Parathyroid adenoma (tissue), 2 donors: ENCODE measurements around the gene ZNF112.
A peak's percentile ranks its signal among the peaks of the same experiment; 100 is the strongest.

Source experiments
- H2AFZ ChIP-seq: fragments of 300-600 bp; sonication (generic); one replicate; pipeline ENCODE4 v1.7.0; 2017; ENCODE audit warnings: antibody characterized with exemption, mild to moderate bottlenecking
- H3K27ac ChIP-seq: fragments of 300-600 bp; sonication (generic); one replicate; pipeline ENCODE4 v1.7.0; 2017
- H3K27me3 ChIP-seq: fragments of 300-600 bp; sonication (generic); one replicate; pipeline ENCODE4 v1.7.0; 2017; ENCODE audit warnings: low read length; ENCODE audit not compliant: control insufficient read depth, insufficient read depth
- H3K36me3 ChIP-seq: fragments of 300-600 bp; sonication (generic); one replicate; pipeline ENCODE4 v1.7.0; 2017; ENCODE audit warnings: low read length; ENCODE audit not compliant: control insufficient read depth, insufficient read depth
- H3K4me1 ChIP-seq: fragments of 300-600 bp; sonication (generic); one replicate; pipeline ENCODE4 v1.7.0; 2017; ENCODE audit warnings: control low read depth
- H3K4me2 ChIP-seq: fragments of 300-600 bp; sonication (generic); one replicate; pipeline ENCODE4 v1.7.0; 2017; ENCODE audit warnings: low read length
- H3K4me3 ChIP-seq: fragments of 300-600 bp; sonication (generic); one replicate; pipeline ENCODE4 v1.7.0; 2017; ENCODE audit warnings: low read depth, low read length
- H3K79me2 ChIP-seq: fragments of 300-600 bp; sonication (generic); one replicate; pipeline ENCODE4 v1.7.0; 2017; ENCODE audit warnings: control low read depth
- H3K9ac ChIP-seq: fragments of 300-600 bp; sonication (generic); one replicate; pipeline ENCODE4 v1.7.0; 2017; ENCODE audit warnings: mild to moderate bottlenecking
- H3K9me3 ChIP-seq: fragments of 300-600 bp; sonication (generic); one replicate; pipeline ENCODE4 v1.7.0; 2017; ENCODE audit warnings: low read length; ENCODE audit not compliant: control insufficient read depth
- CTCF ChIP-seq: fragments of 300-600 bp; sonication (generic); IDR thresholded peaks from one replicate; pipeline ENCODE4 v1.7.0; 2017; ENCODE audit warnings: antibody characterized with exemption, mild to moderate bottlenecking
- donor health status: primary hyperparathyroidism.

Gene ZNF112

DNA sequence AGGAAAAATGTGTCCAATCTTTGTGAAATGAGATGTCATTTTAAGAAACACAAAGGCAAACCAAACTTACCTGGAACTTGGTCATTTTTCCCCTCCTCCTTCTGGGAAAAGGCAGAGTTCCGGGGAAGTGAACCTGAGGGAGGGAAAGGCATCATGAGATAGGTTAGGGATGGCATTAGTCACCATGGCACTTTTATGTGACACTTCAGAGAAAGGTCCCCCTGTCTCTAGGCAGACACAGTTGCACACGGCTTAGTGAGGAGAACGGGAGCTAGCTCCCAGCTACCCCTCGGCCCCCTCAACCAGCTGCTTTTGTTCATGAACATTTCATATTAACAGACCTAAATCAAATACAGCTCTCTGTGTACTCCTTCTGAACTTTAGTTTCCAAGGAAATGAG lies 53.2 kb downstream of the ZNF112 start:
- Histone ChIP-seq H3K27ac (no peak overlapping the region), H3K27me3 (no peaks in the 10 kb centered on the region), H3K4me2 (peak overlapping the region; percentile 1), H3K9me3 (no peaks in the 10 kb centered on the region), H2AFZ (no peak overlapping the region), H3K79me2 (no peaks in the 10 kb centered on the region), H3K4me3 (no peak overlapping the region), H3K36me3 (no peaks in the 10 kb centered on the region), H3K4me1 (no peaks in the 10 kb centered on the region), H3K9ac (no peak overlapping the region)
- TF ChIP-seq CTCF, result no peak

- TF ChIP-seq CTCF, result no peak
- no peak overlapping the region for H3K4me3 ChIP-seq
- peaks cover 2% of the 10 kb centered on the region for H3K36me3 ChIP-seq
- no peak overlapping the region for H3K9ac ChIP-seq
- H3K27ac ChIP-seq, result no peak overlapping the region
- no peaks in the 10 kb centered on the region for H3K27me3 ChIP-seq
- no peaks in the 10 kb centered on the region for H3K9me3 ChIP-seq
- H2AFZ ChIP-seq, result no peak overlapping the region
- H3K79me2 ChIP-seq, result no peaks in the 10 kb centered on the region
- H3K4me1 ChIP-seq, result no peaks in the 10 kb centered on the region
- H3K4me2 ChIP-seq, result no peak overlapping the region
Observed at GRCh38 chr19:44284968-44285367, 71.5 kb downstream of the ZNF112 start.

DNA sequence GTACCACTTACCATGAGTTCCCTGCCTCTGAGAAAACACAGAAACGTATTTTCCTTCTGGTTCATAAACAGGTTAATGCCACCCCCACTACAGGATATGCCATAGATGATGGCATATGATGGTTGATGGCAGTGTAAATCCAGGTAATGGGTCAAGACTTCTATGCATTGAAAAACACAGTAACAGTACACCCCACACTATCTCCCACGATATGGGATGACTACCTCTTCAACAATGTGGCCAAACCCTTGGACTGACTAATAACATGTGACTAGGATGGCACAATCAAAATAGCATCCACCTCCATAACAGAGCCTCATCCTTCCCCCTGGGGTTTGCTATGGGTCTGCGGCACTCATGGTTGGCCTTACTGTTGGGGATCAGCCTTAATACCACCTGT lies 73.6 kb downstream of the ZNF112 start:
- Histone ChIP-seq H3K4me1 (no peaks in the 10 kb centered on the region), H3K27ac (no peak overlapping the region), H3K9ac (no peak overlapping the region), H3K79me2 (no peaks in the 10 kb centered on the region), H3K36me3 (no peaks in the 10 kb centered on the region), H3K27me3 (no peaks in the 10 kb centered on the region), H3K4me2 (no peak overlapping the region), H3K4me3 (no peak overlapping the region), H3K9me3 (no peaks in the 10 kb centered on the region), H2AFZ (no peak overlapping the region)
- no peak for TF ChIP-seq CTCF

DNA sequence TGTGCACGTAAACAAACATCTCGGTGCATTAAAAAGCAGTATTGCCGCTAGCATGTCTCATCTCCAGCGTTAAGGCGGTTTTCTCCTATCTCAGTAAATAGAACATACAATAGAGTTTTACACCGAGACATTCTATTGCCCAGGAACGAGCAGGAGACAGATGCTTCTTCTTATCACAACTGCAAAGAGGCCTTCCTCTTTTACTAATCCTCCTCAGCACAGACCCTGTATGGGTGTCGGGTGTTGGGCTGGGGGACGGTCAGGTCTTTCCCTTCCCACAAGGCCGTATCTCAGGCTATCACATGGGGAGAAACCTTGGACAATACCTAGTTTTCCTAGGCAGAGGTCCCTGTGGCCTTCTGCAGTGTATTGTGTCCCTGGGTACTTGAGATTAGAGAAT lies 75.6 kb downstream of the ZNF112 start:
- TF ChIP-seq CTCF, result no peak
- H3K36me3 ChIP-seq, result no peaks in the 10 kb centered on the region
- no peak overlapping the region for H3K4me2 ChIP-seq
- no peak overlapping the region for H3K27ac ChIP-seq
- H2AFZ ChIP-seq, result no peak overlapping the region
- H3K9me3 ChIP-seq, result no peaks in the 10 kb centered on the region
- H3K4me3 ChIP-seq, result no peak overlapping the region
- H3K27me3 ChIP-seq, result no peaks in the 10 kb centered on the region
- H3K79me2 ChIP-seq, result no peaks in the 10 kb centered on the region
- no peak overlapping the region for H3K9ac ChIP-seq
- H3K4me1 ChIP-seq, result no peaks in the 10 kb centered on the region

- Histone ChIP-seq H3K79me2 (no peaks in the 10 kb centered on the region), H3K36me3 (no peaks in the 10 kb centered on the region), H3K27me3 (no peaks in the 10 kb centered on the region), H3K4me3 (no peak overlapping the region), H3K4me1 (no peaks in the 10 kb centered on the region), H3K9me3 (no peaks in the 10 kb centered on the region), H2AFZ (no peak overlapping the region), H3K4me2 (no peak overlapping the region), H3K9ac (no peak overlapping the region), H3K27ac (no peak overlapping the region)
- no peak for TF ChIP-seq CTCF
Observed at GRCh38 chr19:44278181-44278690, 78.2 kb downstream of the ZNF112 start.
